Tibial nerve (tissue), 3 donors: ENCODE results near the gene HK2.

Experiments
- CTCF ChIP-seq, 5 experiments: fragments of 200-600 bp in 3 of 5; fragments of 450-650 bp in 2 of 5; sonication (generic) in 3 of 5; IDR thresholded peaks; one replicate each; pipeline ENCODE4 v1.5.1; 2016 to 2019; ENCODE audit warnings: antibody characterized with exemption in 5 of 5, mild to moderate bottlenecking in 3 of 5, moderate library complexity in 2 of 5
- POLR2A ChIP-seq, 2 donors: fragments of 450-650 bp; IDR thresholded peaks; one replicate each; pipeline ENCODE4 v1.6.1; 2017; ENCODE audit warnings: antibody characterized with exemption in 2 of 2, mild to moderate bottlenecking in 2 of 2, moderate library complexity in 2 of 2

- TF ChIP-seq CTCF (IDR thresholded peaks at IDR 0.05), result no peak
- no peak for TF ChIP-seq POLR2A (IDR thresholded peaks at IDR 0.05)
Measured at GRCh38 chr2:74916394-74916793, 82.5 kb downstream of the HK2 start.
